Measurements from ENCODE around the gene COL24A1. TPM values are rescaled to one million over a fixed set of nuclear protein-coding genes. Genes with fewer than 3 reads are reported as not detected.

COL24A1 gene
- total RNA-seq, 1 donor from 2014 or later = 0.11 TPM

DNA sequence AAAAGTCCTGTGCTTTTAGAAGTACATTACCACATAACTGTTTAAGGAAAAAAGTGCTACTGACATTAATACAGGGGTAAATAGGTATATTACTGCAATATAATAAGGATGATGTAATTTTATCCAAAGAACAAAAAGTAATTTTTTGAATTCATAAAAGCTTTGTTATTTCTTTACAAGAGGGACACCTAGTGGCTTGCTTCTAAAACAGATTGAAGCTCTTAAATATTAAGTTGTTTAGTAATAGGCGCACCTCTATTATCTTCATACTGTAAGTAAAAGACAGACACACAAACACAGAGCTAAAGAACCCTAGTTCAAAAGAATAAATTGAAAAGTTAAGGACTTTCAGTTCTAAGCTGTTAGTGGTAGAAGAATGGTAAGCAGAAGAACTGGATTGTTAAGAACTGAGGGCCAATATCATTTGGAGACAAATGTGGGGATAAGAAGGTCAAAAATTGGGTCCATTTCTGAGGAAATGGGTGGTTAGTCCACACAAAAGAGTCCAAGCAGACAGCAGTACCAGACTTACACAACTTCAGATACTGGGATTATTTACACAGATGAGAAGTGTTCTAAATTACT, 463.8 kb downstream of the COL24A1 start:
- Histone ChIP-seq H3K27me3 (no peaks in the 10 kb centered on the region), H3K4me1 (peaks cover 0 to 2% of the 10 kb centered on the region in 2 donors), H3K27ac (no peak overlapping the region), H3K9me3 (no peaks in the 10 kb centered on the region), H3K4me3 (no peak overlapping the region), H3K36me3 (peaks cover 0 to 6% of the 10 kb centered on the region in 2 donors)
- no peak for DNase-seq (ENCODE audit: low spot score in 2 of 2)
- intact Hi-C loops (cut with DNase I) = loop anchor here (1.0 to 10.0 kb wide), 4 partner anchors 81 to 385 kb away; partner anchors contain the start of gene DDAH1
- TF ChIP-seq, protein P1, sequence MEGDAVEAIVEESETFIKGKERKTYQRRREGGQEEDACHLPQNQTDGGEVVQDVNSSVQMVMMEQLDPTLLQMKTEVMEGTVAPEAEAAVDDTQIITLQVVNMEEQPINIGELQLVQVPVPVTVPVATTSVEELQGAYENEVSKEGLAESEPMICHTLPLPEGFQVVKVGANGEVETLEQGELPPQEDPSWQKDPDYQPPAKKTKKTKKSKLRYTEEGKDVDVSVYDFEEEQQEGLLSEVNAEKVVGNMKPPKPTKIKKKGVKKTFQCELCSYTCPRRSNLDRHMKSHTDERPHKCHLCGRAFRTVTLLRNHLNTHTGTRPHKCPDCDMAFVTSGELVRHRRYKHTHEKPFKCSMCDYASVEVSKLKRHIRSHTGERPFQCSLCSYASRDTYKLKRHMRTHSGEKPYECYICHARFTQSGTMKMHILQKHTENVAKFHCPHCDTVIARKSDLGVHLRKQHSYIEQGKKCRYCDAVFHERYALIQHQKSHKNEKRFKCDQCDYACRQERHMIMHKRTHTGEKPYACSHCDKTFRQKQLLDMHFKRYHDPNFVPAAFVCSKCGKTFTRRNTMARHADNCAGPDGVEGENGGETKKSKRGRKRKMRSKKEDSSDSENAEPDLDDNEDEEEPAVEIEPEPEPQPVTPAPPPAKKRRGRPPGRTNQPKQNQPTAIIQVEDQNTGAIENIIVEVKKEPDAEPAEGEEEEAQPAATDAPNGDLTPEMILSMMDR (IDR thresholded peaks at IDR 0.05) = peak; percentile 29 to 64 (median 55)

- Histone ChIP-seq H3K4me1 (no peaks in the 10 kb centered on the region), H3K9me3 (no peaks in the 10 kb centered on the region), H3K36me3 (peaks cover 0 to 6% of the 10 kb centered on the region in 2 donors), H3K27me3 (no peaks in the 10 kb centered on the region), H3K27ac (no peak overlapping the region), H3K4me3 (no peak overlapping the region)
- intact Hi-C loops (cut with DNase I) = loop anchor here (5.0 to 10.0 kb wide), 3 partner anchors 78 to 225 kb away; partner anchors contain the start of gene DDAH1
- TF ChIP-seq, protein P1 (IDR thresholded peaks at IDR 0.05) = no peak
- no peak for DNase-seq (ENCODE audit: low spot score in 2 of 2)
These were observed 466.7 kb downstream of the COL24A1 start for GRCh38 chr1:85689775-85690404.

DNA sequence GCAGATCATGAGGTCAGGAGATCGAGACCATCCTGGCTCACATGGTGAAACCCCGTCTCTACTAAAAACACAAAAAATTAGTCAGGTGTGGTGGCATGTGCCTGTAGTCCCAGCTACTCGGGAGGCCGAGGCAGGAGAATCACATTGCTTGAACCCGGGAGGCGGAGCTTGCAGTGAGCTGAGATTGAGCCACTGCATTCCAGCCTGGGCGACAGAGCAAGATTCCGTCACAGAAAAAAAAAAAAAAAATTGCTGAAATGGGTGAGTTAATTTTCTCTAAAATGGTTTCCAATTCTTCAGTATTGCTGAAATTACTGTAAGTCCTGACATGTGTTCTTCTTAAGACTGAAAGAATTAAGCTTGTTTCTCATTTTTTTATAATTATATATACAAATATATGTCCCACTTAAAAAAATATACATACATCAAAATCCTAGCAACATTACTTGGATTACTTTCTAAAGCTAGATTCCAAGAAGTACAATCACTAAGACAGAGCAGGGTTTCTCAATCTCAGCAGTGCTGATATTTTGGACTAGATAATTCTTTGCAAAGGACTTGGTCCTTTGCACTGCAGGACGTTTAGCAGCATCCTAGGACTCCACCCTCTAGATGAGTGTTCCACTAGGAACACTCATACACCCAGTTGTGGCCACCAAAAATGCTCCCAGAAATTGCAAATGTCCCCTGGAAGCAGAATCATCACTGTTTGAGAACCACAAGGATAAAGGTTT, 473.1 kb downstream of the COL24A1 start:
- intact Hi-C loops (cut with DNase I) = no loop called here

GRCh38 chr1:85681087-85681486, 475.5 kb downstream of the COL24A1 start:
- no peak for DNase-seq (ENCODE audit: low spot score in 2 of 2)
- Histone ChIP-seq H3K36me3 (peaks cover 4 to 20% of the 10 kb centered on the region in 2 donors), H3K4me3 (no peak overlapping the region), H3K27me3 (no peaks in the 10 kb centered on the region), H3K9me3 (no peaks in the 10 kb centered on the region), H3K4me1 (no peaks in the 10 kb centered on the region), H3K27ac (no peak overlapping the region)
- TF ChIP-seq, protein P1 (IDR thresholded peaks at IDR 0.05) = no peak
- intact Hi-C loops (cut with DNase I) = no loop called here

More for the DNA sequence above, 473.1 kb downstream of the COL24A1 start:
- TF ChIP-seq, protein P1 (IDR thresholded peaks at IDR 0.05) = no peak
- Histone ChIP-seq H3K4me1 (no peaks in the 10 kb centered on the region), H3K36me3 (peaks cover 4 to 13% of the 10 kb centered on the region in 2 donors), H3K9me3 (no peaks in the 10 kb centered on the region), H3K4me3 (no peak overlapping the region), H3K27me3 (no peaks in the 10 kb centered on the region), H3K27ac (no peak overlapping the region)
- DNase-seq (ENCODE audit: low spot score in 2 of 2) = no peak

Other genes starting within 250 kb of the COL24A1 start
- 6.2 TPM for gene ODF2L, start 239.6 kb upstream of the COL24A1 start, total RNA-seq